SH-SY5Y (cell line): Measurements from ENCODE around the gene CCDC63.

Source experiments
- GATA2 ChIP-seq: IDR thresholded peaks from 2 replicates; pipeline ENCODE4 v1.6.1; 2011; ENCODE audit warnings: mild to moderate bottlenecking, low read depth, low read length
- GATA3 ChIP-seq: IDR thresholded peaks from 2 replicates; pipeline ENCODE4 v1.6.1; 2011; ENCODE audit warnings: low read depth, mild to moderate bottlenecking, low read length, moderate library complexity

CCDC63 gene

DNA sequence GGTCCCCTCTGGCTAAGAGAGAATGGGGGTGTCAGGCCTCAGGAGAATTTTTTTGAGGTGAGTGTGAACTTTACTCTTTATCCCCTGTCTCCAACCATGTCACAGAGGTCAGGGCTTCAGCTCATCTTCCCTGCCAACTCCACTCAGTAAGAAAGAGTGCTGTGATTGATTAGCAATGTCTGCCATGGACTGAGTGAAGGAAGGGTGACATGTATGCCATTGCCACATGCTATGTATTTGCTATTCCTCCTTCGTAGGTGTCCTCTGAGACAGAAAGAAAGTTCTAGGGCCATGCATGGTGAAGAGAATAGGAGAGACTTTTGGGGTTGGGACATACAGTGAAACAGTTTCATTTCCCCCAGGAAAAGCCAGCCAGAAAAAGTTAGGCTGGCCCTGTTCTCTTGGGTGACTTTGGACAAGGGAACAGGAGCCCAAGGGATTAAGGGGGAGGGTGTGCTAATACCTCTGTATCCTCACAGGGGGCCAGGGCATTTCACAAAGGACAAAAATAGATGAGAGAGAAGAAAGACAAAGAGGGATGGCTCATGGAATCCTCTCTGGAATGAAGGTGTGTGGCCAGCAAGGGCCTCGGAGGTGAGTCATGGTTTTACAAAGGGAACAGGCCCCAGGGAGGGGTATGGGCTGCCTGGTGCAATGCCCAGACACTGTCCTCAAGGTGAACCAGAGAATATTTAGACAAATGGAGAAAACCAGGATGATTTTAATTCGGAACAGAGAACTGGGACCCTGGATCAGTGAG, 87.5 kb downstream of the CCDC63 start:
- no peak for TF ChIP-seq GATA3
- TF ChIP-seq GATA2: no peak

DNA sequence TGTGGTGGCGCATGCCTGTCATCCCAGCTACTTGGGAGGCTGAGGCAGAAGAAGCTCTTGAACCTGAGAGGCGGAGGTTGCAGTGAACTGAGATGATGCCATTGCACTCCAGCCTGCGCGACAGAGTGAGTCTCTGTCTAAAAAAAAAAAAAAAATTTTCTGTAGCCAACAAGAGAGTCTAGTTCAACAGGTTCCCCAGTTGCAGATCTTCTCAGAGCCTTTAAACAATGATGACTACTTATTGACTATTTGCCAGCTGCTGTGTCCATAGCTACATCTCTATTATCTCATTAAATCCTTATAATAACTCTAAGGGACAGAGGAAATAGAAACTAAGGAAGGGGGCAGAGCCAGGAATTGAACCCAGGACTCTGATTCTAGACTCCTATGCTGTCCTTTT, 88.8 kb downstream of the CCDC63 start:
- no peak for TF ChIP-seq GATA3
- no peak for TF ChIP-seq GATA2

DNA sequence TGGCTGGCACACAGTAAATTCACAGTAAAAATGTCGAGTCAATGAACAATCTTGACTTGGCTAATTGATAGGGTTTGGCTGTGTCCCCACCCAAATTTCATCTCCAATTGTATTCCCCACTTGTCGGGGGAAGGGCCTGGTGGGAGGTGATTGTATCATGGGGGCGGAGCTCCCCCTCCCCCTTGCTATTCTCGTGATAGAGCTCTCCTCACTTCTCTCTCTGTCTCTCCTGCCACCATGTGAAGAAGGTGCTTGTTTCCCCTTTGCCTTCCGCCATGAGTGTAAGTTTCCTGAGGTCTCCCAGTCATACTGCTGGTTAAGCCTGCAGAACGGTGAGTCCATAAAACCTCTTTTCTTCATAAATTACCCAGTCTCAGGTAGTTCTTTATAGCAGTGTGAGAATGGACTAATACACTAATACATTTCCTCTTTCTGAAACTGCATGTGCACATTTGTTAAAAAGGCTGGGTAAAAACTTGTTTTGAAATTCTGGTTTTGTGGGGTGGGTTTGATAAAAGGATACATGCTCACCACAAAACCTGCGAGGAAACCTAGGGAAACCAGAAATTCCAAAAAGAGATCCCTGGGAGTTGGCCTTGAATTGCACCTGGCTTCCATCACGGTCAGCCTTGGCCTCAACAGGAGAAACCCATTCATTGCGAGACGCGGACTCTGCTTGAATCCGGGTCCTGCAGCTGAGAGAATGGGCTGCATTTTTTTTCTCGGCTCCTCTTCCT, 89.7 kb downstream of the CCDC63 start:
- no peak for TF ChIP-seq GATA3
- TF ChIP-seq GATA2: no peak

DNA sequence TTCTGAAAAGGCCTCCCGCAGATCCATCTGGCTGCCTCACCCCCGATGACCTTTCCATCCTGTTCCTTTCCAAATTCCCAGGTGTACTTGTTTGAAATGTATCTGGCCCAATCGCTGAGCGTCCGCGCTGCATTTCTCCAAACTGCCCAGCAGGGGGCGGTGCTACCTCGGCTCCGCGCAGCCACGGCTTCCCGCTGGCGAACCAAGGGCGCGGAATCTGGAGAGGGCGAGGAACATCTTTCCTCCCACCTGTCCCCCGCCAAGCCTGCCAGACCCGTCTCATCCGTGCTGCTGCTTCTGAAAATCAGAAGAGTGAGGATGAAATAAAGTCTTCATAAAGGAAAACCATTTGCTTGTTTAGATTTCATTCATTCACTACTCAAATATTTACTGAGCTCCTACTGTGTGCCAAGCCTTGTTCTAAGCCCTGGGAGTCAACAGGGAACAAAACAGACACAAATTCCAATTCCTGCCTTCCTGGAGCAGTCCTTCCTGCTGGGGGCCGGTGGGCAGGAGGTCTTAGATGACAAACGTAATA, 90.4 kb downstream of the CCDC63 start:
- TF ChIP-seq GATA3 (no peak), GATA2 (no peak)

DNA sequence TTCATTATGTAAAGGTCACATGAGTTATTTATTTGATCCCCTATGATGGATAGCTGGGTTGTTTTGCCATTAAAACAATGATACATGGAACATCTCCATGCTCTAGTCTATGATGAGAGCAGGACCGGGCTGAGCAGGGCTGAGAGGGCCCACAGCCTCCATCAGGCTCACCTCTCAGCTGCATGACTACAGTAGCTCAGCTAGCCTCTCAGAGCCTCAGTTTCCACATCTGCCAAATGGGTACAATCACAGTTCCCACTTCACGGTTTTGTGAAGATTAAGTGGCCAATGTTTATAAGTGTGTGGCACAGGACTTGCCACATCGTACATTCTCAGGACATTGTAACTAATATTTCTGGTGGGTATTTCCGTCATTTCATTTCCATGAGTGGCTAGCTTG, 93.5 kb downstream of the CCDC63 start:
- TF ChIP-seq GATA3: no peak
- no peak for TF ChIP-seq GATA2

DNA sequence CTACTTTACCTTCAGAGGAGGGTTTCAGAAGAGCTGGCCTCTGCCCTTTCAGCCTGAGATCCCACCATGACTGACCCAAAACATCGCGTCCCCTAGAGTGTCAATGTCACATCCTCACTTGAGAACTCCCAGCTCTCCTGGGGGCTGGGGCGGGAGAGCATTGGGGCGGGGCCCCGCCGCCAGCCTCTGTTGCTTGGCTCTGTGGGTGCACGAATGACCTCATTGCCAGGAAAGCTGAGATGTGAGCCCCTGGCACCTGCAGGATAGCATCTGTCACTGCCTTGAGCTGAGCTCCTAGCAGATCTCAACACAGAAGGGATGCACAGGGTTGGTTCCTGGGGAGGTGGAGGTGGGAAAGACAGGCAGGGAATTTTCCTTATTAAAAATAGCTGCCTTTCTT, 94.1 kb downstream of the CCDC63 start:
- TF ChIP-seq GATA2 (no peak), GATA3 (no peak)

DNA sequence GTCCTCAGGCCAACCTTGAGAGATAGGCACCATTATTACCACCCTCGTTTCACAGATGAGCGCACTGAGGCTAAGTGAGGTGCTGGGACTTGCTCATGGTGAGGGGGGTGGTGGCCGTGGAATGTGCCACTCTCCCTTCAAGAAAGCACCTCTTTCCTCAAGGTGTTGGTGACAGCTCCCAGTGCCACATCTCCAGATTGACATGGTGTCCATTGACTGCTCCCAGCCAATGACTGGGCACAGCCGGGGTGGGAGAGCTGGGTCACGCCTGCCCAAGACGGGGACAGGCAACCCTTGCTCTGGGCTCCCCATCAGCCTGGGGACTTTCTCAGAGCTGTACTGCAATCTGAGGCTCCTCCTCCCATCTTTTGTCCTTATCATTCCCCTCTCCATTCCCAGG, 94.6 kb downstream of the CCDC63 start:
- TF ChIP-seq GATA3: no peak
- TF ChIP-seq GATA2: no peak

DNA sequence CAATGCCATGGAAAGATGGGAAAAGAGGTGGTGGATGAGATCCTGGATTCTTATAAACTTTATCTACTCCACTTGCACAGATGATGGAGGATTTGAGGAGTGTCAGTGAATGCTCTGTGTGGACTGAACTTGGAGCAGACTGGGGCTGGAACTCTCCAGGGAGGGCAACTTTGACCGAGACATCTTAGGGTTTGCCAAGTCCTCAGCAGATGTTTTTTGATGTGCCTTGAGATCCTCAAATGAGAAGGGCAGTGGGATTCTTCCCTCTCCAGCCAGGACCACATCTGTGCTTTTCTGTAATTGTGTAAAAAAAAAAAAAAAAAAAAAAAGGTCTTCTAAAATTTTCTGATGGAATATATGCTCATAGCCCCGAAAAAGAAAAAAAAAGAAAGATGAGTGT, 96.6 kb downstream of the CCDC63 start:
- TF ChIP-seq GATA3 (no peak), GATA2 (no peak)

DNA sequence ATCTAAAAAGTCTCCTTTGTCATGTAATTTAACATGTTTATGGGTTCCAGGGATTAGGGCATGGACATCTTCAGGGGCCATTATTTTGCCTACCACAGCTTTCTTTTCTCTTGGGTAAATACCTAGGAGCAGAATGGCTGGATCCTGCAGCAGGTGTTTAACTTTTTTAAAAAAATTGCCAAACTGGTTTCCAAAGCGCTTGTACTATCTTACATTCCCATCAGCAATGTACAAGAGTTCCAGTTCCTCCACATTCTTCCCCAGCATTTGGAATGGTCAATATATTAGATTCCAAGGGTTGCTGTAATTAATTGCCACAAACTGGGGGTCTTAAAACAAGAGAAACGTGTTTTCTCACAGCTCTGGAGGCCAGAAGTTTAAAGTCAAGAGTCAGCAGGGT, 101.3 kb downstream of the CCDC63 start:
- no peak for TF ChIP-seq GATA2
- no peak for TF ChIP-seq GATA3
